ENCODE data around the gene MID1IP1. TPM values are rescaled to one million over a fixed set of nuclear protein-coding genes. Genes with fewer than 3 reads are reported as not detected.

Gene MID1IP1
- total and polyA plus RNA-seq, 4 donors = 6.8 to 92.0 (median 37.0) TPM

GRCh38 chrX:38847206-38847902 is 46.1 kb downstream of the MID1IP1 start:
- H3K4me3 ChIP-seq (ENCODE audit: low read depth in 1 of 3, low read length in 3 of 3) = no peak overlapping the region
- WGBS = 49% methylated on average over 5 of the region's 5 CpGs
- no peaks in the 10 kb centered on the region for H3K36me3 ChIP-seq (ENCODE audit: control insufficient read depth in 4 of 4, insufficient read depth in 3 of 4, low read depth in 1 of 4, low read length in 3 of 4)
- no peak for DNase-seq (ENCODE audit: low spot score)
- H3K9ac ChIP-seq (ENCODE audit: low read depth in 1 of 2, low read length in 2 of 2) = no peak overlapping the region
- no peak for TF ChIP-seq HNF4G (IDR thresholded peaks at IDR 0.05)
- TF ChIP-seq SP1 (IDR thresholded peaks at IDR 0.05) = peak; percentile 26
- TF ChIP-seq HNF4A (conservative IDR thresholded peaks at IDR 0.05) = peak; percentile 10 to 20
- no peak for TF ChIP-seq JUND (IDR thresholded peaks at IDR 0.05)
- TF ChIP-seq CTCF (IDR thresholded peaks at IDR 0.05; ENCODE audit: low read depth, low read length, missing input control) = no peak
- no peak for TF ChIP-seq MAX (IDR thresholded peaks at IDR 0.05)
- H3K4me1 ChIP-seq (ENCODE audit: control insufficient read depth in 4 of 4, insufficient read depth in 4 of 4, low read length in 3 of 4) = peaks cover 0 to 16% (median 14%) of the 10 kb centered on the region in 4 donors
- no peaks in the 10 kb centered on the region for H3K9me3 ChIP-seq (ENCODE audit: control insufficient read depth in 4 of 4, low read length in 3 of 4)
- no peaks in the 10 kb centered on the region for H3K27me3 ChIP-seq (ENCODE audit: control insufficient read depth in 4 of 4, insufficient read depth in 4 of 4, low read length in 3 of 4)
- H3K27ac ChIP-seq (ENCODE audit: low read depth in 1 of 2, low read length in 2 of 2) = no peak overlapping the region

- Histone ChIP-seq H3K27ac (ENCODE audit: low read depth in 1 of 2, low read length in 2 of 2) (no peak overlapping the region), H3K27me3 (ENCODE audit: control insufficient read depth in 4 of 4, insufficient read depth in 4 of 4, low read length in 3 of 4) (no peaks in the 10 kb centered on the region), H3K4me3 (ENCODE audit: low read depth in 1 of 3, low read length in 3 of 3) (no peak overlapping the region), H3K9ac (ENCODE audit: low read depth in 1 of 2, low read length in 2 of 2) (no peak overlapping the region), H3K36me3 (ENCODE audit: control insufficient read depth in 4 of 4, insufficient read depth in 3 of 4, low read depth in 1 of 4, low read length in 3 of 4) (no peaks in the 10 kb centered on the region), H3K9me3 (ENCODE audit: control insufficient read depth in 4 of 4, low read length in 3 of 4) (no peaks in the 10 kb centered on the region), H3K4me1 (ENCODE audit: control insufficient read depth in 4 of 4, insufficient read depth in 4 of 4, low read length in 3 of 4) (peaks cover 0 to 16% (median 14%) of the 10 kb centered on the region in 4 donors)
- no peak for DNase-seq (ENCODE audit: low spot score)
- TF ChIP-seq RAD21 (IDR thresholded peaks at IDR 0.05) = peak in 1 of 2 donors; percentile 12
- no peak for TF ChIP-seq FOXA1 (IDR thresholded peaks at IDR 0.05)
- TF ChIP-seq CTCF (IDR thresholded peaks at IDR 0.05; ENCODE audit: low read depth, low read length, missing input control) = no peak
- peak in 1 of 2 donors; percentile 11 for TF ChIP-seq RXRA (IDR thresholded peaks at IDR 0.05)
- TF ChIP-seq HNF4A (conservative IDR thresholded peaks at IDR 0.05) = peak in 1 of 2 donors; percentile 22
- WGBS = 38% methylated on average over 1 of the region's 1 CpG
Observed at GRCh38 chrX:38847903-38848230, 46.6 kb downstream of the MID1IP1 start.

GRCh38 chrX:38848671-38849455 is 47.6 kb downstream of the MID1IP1 start:
- H3K27me3 ChIP-seq (ENCODE audit: control insufficient read depth in 4 of 4, insufficient read depth in 4 of 4, low read length in 3 of 4) = no peaks in the 10 kb centered on the region
- no peak overlapping the region for H3K4me3 ChIP-seq (ENCODE audit: low read depth in 1 of 3, low read length in 3 of 3)
- H3K4me1 ChIP-seq (ENCODE audit: control insufficient read depth in 4 of 4, insufficient read depth in 4 of 4, low read length in 3 of 4) = peaks cover 0 to 16% (median 14%) of the 10 kb centered on the region in 4 donors
- no peak overlapping the region for H3K27ac ChIP-seq (ENCODE audit: low read depth in 1 of 2, low read length in 2 of 2)
- no peaks in the 10 kb centered on the region for H3K36me3 ChIP-seq (ENCODE audit: control insufficient read depth in 4 of 4, insufficient read depth in 3 of 4, low read depth in 1 of 4, low read length in 3 of 4)
- WGBS = 90% methylated on average over 7 of the region's 7 CpGs
- H3K9me3 ChIP-seq (ENCODE audit: control insufficient read depth in 4 of 4, low read length in 3 of 4) = no peaks in the 10 kb centered on the region
- no peak overlapping the region for H3K9ac ChIP-seq (ENCODE audit: low read depth in 1 of 2, low read length in 2 of 2)
- no peak for DNase-seq (ENCODE audit: low spot score)
- TF ChIP-seq REST (IDR thresholded peaks at IDR 0.05) (no peak), MAX (IDR thresholded peaks at IDR 0.05) (no peak), NR2F2 (IDR thresholded peaks at IDR 0.05) (no peak), HNF4A (conservative IDR thresholded peaks at IDR 0.05) (no peak), TAF1 (conservative IDR thresholded peaks at IDR 0.05) (no peak), EGR1 (IDR thresholded peaks at IDR 0.05; ENCODE audit: low read depth in 2 of 2) (no peak), CTCF (IDR thresholded peaks at IDR 0.05; ENCODE audit: low read depth, low read length, missing input control) (no peak), JUND (IDR thresholded peaks at IDR 0.05) (no peak), RAD21 (IDR thresholded peaks at IDR 0.05) (no peak), RXRA (IDR thresholded peaks at IDR 0.05) (no peak)
